Activated CD4-positive, alpha-beta T cell treated with anti-CD3 and anti-CD28 coated beads, Interleukin-2, amount 10 ng/mL, durations not matched to agents 24 days and 14 days (primary cell): ENCODE data around the gene SLC6A9. TPM values are rescaled to one million over a fixed set of nuclear protein-coding genes. Genes with fewer than 3 reads are reported as not detected.

Experiments used
- DNase-seq: peaks from one replicate; pipeline ENCODE4 v3.0.0; 2022
- H3K27ac Mint-ChIP-seq: one replicate; pipeline ENCODE4 v1.8.0; 2022; ENCODE audit warnings: mild to moderate bottlenecking, mixed read lengths
- H3K27me3 Mint-ChIP-seq: one replicate; pipeline ENCODE4 v1.8.0; 2022; ENCODE audit warnings: mixed read lengths
- H3K36me3 Mint-ChIP-seq: one replicate; pipeline ENCODE4 v1.8.0; 2022; ENCODE audit warnings: low read depth, mild to moderate bottlenecking, mixed read lengths
- H3K4me1 Mint-ChIP-seq: one replicate; pipeline ENCODE4 v1.8.0; 2021; ENCODE audit warnings: mixed read lengths
- H3K4me3 Mint-ChIP-seq: one replicate; pipeline ENCODE4 v1.8.0; 2022; ENCODE audit warnings: mild to moderate bottlenecking, moderate library complexity, mixed read lengths
- H3K9me3 Mint-ChIP-seq: one replicate; pipeline ENCODE4 v1.8.0; 2021; ENCODE audit warnings: mixed read lengths
- intact Hi-C: fragments of 100-400 bp; cut with micrococcal nuclease; formaldehyde crosslinking; loops from one replicate; pipeline ENCODE4 v1.15.1; 2023
- total RNA-seq: library from RNA; stranded (reverse); gene quantifications from 2 replicates; pipeline ENCODE4 v1.2.3, GENCODE V29; 2022

The SLC6A9 gene
- total RNA-seq, 1 donor from 2014 or later, result 6.5 TPM

GRCh38 chr1:43977376-43978263 lies 53.6 kb downstream of the SLC6A9 start:
- no peaks in the 10 kb centered on the region for H3K9me3 Mint-ChIP-seq
- peak overlapping the region; percentile 91 for H3K4me3 Mint-ChIP-seq
- H3K36me3 Mint-ChIP-seq, result peaks cover 48% of the 10 kb centered on the region
- no peaks in the 10 kb centered on the region for H3K27me3 Mint-ChIP-seq
- peaks cover 51% of the 10 kb centered on the region for H3K4me1 Mint-ChIP-seq
- no peak for DNase-seq
- no peak overlapping the region for H3K27ac Mint-ChIP-seq
- intact Hi-C loops, result loop anchor here (10.0 kb wide), 1 partner anchor 613 kb away; the partner anchor contains the start of gene ELOVL1

- DNase-seq, result no peak
- H3K4me1 Mint-ChIP-seq, result peaks cover 53% of the 10 kb centered on the region
- peaks cover 52% of the 10 kb centered on the region for H3K36me3 Mint-ChIP-seq
- peak overlapping the region; percentile 91 for H3K4me3 Mint-ChIP-seq
- H3K9me3 Mint-ChIP-seq, result no peaks in the 10 kb centered on the region
- intact Hi-C loops, result loop anchor here (10.0 kb wide), 1 partner anchor 612 kb away; the partner anchor contains the start of gene ELOVL1
- H3K27ac Mint-ChIP-seq, result no peak overlapping the region
- no peaks in the 10 kb centered on the region for H3K27me3 Mint-ChIP-seq
Measured at GRCh38 chr1:43976890-43977289, 54.4 kb downstream of the SLC6A9 start.

GRCh38 chr1:43976045-43976444 lies 55.2 kb downstream of the SLC6A9 start:
- Mint-ChIP-seq H3K4me1 (peaks cover 55% of the 10 kb centered on the region), H3K36me3 (peaks cover 53% of the 10 kb centered on the region), H3K4me3 (peak overlapping the region; percentile 91), H3K27ac (peak overlapping the region; percentile 77), H3K9me3 (no peaks in the 10 kb centered on the region), H3K27me3 (no peaks in the 10 kb centered on the region)
- DNase-seq, result no peak
- intact Hi-C loops, result loop anchor here (10.0 kb wide), 1 partner anchor 611 kb away; the partner anchor contains the start of gene ELOVL1

DNA sequence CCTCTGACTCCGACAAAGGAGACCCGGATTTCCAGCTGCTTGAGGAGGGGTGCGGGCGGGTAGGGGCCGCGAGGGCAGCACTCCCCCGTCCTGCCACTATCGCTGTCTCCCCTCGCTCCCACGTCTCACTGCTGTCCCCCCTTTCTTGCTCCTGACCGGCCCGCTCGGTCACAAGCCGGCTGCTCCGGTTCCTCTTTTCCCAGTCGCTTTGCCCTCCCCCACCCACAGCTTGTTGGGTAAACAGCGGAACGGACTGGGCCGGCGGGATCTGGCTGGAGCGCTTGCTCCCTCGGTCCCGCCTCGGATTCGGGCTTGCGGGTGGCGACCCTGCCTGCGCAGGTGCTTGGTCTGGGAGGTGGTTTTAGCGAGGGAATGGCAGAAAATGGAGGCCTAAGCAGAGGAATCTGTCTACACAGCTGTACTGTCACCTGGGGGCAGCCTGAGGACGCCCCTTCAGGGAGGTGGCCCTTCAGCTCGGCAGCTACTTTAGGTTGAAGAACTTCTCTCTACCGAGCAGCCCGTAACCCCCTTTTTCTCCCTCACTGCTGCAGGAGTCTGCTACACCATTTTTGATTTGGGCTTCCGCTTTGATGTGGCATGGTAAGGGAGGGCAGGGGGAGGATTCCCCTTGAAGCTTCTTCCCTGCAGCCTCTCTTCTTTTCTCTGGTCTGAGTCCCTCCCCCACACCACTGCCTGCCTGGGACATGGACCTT lies 55.9 kb downstream of the SLC6A9 start:
- Mint-ChIP-seq H3K27me3 (no peaks in the 10 kb centered on the region), H3K36me3 (peaks cover 52% of the 10 kb centered on the region), H3K4me3 (peak overlapping the region; percentile 91), H3K4me1 (peaks cover 55% of the 10 kb centered on the region), H3K9me3 (no peaks in the 10 kb centered on the region), H3K27ac (peak overlapping the region; percentile 77)
- intact Hi-C loops, result loop anchor here (2.0 to 10.0 kb wide), 3 partner anchors 55 to 611 kb away; partner anchors contain the start of genes ELOVL1, SLC6A9 and ST3GAL3
- peak; percentile 82 for DNase-seq

- Mint-ChIP-seq H3K27ac (peak within 1 kb of the TSS; percentile 86), H3K27me3 (no peaks in the 10 kb centered on the region), H3K4me3 (peak within 1 kb of the TSS; percentile 91), H3K36me3 (peaks cover 51% of the 10 kb centered on the region), H3K9me3 (no peaks in the 10 kb centered on the region), H3K4me1 (peaks cover 49% of the 10 kb centered on the region)
- intact Hi-C loops, result loop anchor here (1.0 to 10.0 kb wide), 5 partner anchors 17 to 610 kb away; partner anchors contain the start of genes CCDC24, ELOVL1, IPO13 and SLC6A9
- peak; percentile 99 for DNase-seq
Measured at GRCh38 chr1:43974443-43975248, 56.6 kb downstream of the SLC6A9 start, which contains the start of gene ATP6V0B. ATP6V0B (plus strand) TSS chr1:43974960; CDS start chr1:43975041, 81 bp downstream.

- peaks cover 51% of the 10 kb centered on the region for H3K36me3 Mint-ChIP-seq
- peak overlapping the region; percentile 86 for H3K27ac Mint-ChIP-seq
- no peaks in the 10 kb centered on the region for H3K27me3 Mint-ChIP-seq
- peak overlapping the region; percentile 91 for H3K4me3 Mint-ChIP-seq
- peaks cover 53% of the 10 kb centered on the region for H3K4me1 Mint-ChIP-seq
- intact Hi-C loops, result loop anchor here (1.0 to 10.0 kb wide), 5 partner anchors 17 to 609 kb away; partner anchors contain the start of genes CCDC24, ELOVL1, IPO13 and SLC6A9
- DNase-seq, result no peak
- no peaks in the 10 kb centered on the region for H3K9me3 Mint-ChIP-seq
Measured at GRCh38 chr1:43973981-43974442, 57.2 kb downstream of the SLC6A9 start.

- Mint-ChIP-seq H3K9me3 (no peaks in the 10 kb centered on the region), H3K27me3 (no peaks in the 10 kb centered on the region), H3K4me3 (peak overlapping the region; percentile 98), H3K36me3 (peaks cover 35% of the 10 kb centered on the region), H3K27ac (no peak overlapping the region), H3K4me1 (peaks cover 33% of the 10 kb centered on the region)
- DNase-seq, result no peak
- intact Hi-C loops, result loop anchor here (10.0 kb wide), 1 partner anchor 607 kb away; the partner anchor contains the start of gene ELOVL1
Measured at GRCh38 chr1:43971336-43971980, 59.8 kb downstream of the SLC6A9 start.

DNA sequence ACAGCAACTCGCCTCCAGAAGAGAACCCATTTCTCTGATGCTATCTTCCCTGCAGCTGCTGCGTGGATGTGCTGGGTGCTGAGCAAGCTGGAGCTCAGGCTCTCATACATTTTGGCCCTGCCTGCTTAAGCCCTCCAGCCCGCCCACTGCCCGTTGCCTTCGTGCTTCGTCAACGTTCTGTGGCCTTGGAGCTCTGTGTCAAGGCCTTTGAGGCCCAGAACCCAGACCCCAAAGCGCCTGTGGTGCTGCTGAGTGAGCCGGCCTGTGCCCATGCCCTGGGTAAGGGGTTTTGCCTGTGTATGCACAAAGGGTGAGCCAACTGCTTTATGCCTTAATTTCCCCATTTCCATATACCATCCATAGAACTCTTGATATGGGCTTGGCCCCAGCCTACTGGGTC lies 60.4 kb downstream of the SLC6A9 start:
- Mint-ChIP-seq H3K36me3 (peaks cover 31% of the 10 kb centered on the region), H3K4me1 (peaks cover 28% of the 10 kb centered on the region), H3K27ac (peak overlapping the region; percentile 88), H3K4me3 (peak overlapping the region; percentile 98), H3K27me3 (no peaks in the 10 kb centered on the region), H3K9me3 (no peaks in the 10 kb centered on the region)
- intact Hi-C loops, result loop anchor here (10.0 kb wide), 1 partner anchor 606 kb away; the partner anchor contains the start of gene ELOVL1
- no peak for DNase-seq

GRCh38 chr1:43970502-43970901 lies 60.8 kb downstream of the SLC6A9 start:
- DNase-seq, result no peak
- Mint-ChIP-seq H3K4me3 (peak overlapping the region; percentile 98), H3K9me3 (no peaks in the 10 kb centered on the region), H3K27me3 (no peaks in the 10 kb centered on the region), H3K27ac (peak overlapping the region; percentile 88), H3K4me1 (peaks cover 25% of the 10 kb centered on the region), H3K36me3 (peaks cover 29% of the 10 kb centered on the region)
- intact Hi-C loops, result loop anchor here (10.0 kb wide), 1 partner anchor 606 kb away; the partner anchor contains the start of gene ELOVL1

GRCh38 chr1:43969746-43970466 lies 61.4 kb downstream of the SLC6A9 start, which contains the start of gene DPH2:
DPH2 (plus strand) TSS chr1:43970010; CDS start chr1:43970176, 166 bp downstream.
- Mint-ChIP-seq H3K27ac (peak within 1 kb of the TSS; percentile 88), H3K36me3 (peaks cover 29% of the 10 kb centered on the region), H3K27me3 (no peaks in the 10 kb centered on the region), H3K4me3 (peak within 1 kb of the TSS; percentile 98), H3K9me3 (no peaks in the 10 kb centered on the region), H3K4me1 (peaks cover 25% of the 10 kb centered on the region)
- intact Hi-C loops, result loop anchor here (1.0 to 10.0 kb wide), 2 partner anchors 24 to 605 kb away; partner anchors contain the start of genes ELOVL1 and IPO13
- DNase-seq, result peak; percentile 97

GRCh38 chr1:43969416-43969745 lies 61.9 kb downstream of the SLC6A9 start:
- Mint-ChIP-seq H3K27ac (peak overlapping the region; percentile 21), H3K4me1 (peaks cover 25% of the 10 kb centered on the region), H3K4me3 (peak overlapping the region; percentile 98), H3K36me3 (peaks cover 29% of the 10 kb centered on the region), H3K27me3 (no peaks in the 10 kb centered on the region), H3K9me3 (no peaks in the 10 kb centered on the region)
- intact Hi-C loops, result loop anchor here (1.0 kb wide), 1 partner anchor 23 kb away; the partner anchor contains the start of gene IPO13
- no peak for DNase-seq
